ENCODE results near the gene RHOV. TPM values are rescaled to one million over a fixed set of nuclear protein-coding genes. Genes with fewer than 3 reads are reported as not detected.

Gene RHOV
- total RNA-seq, 1 donor from 2014 or later = 9.4 TPM

DNA sequence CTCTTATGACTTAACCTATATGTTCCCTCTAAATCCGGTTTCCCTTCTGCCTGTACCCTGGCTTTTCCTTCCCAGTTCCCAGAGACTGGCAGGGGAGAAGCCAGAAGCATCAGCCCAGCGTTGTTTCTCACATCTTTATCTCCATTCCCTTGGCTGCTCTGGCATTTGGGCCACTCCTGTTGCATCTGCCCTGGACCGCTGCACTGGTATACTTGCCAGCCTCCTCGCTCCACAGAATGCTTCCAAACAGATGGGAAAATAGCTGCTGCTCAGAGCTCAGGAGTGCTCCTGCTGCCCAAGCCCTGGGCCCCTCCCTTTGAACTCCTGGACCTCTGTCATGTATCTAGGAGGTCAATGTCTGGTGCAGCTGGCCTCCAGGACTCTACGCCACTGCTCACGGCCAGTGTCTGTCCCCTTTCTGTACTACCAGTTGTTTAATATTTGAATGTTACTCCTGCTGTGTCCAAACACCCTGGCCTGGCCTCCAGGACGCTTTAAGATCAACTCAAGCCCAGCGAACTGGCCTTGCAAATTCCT is 23.4 kb downstream of the RHOV start:
- FAIRE-seq = no peak
- DNase-seq (ENCODE audit: low spot score in 2 of 2) = no peak

DNA sequence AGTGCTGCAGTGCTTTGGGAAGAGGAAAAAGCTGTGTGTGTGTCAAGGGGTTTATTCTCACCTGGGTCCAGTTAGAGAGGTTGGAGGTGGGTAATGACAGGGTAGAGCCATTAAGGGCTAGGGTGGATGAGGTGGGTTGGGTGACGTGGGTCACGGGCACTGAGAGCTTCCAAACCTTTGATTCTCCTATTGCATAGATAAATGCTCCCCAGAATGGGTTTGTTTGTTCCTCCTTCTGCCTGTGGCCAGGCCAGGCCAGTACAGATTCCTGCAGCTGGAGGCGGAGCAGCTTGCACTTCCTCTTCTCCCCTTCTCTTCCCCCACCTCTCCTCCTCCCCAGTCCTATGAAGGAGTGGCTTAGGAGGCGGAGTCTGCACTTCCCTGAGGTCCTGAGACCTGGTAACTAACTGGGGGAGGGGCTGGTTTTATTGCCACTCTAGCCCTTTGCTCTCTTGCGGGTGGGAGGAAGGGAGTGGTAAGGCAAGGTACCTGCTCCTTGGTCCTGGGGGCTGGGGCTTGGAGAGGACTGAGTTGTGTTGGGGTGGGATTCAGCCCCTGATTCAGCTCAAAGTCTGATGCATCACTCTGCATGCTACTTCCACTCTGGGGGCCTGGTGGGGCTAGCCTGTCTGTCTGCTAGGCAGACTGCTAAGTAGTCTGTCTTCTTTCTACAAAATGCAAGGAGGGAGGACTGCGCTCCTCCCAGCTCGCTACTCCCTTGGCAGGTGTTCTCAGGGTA is 26.6 kb downstream of the RHOV start:
- FAIRE-seq = no peak
- DNase-seq (ENCODE audit: low spot score in 2 of 2) = no peak

DNA sequence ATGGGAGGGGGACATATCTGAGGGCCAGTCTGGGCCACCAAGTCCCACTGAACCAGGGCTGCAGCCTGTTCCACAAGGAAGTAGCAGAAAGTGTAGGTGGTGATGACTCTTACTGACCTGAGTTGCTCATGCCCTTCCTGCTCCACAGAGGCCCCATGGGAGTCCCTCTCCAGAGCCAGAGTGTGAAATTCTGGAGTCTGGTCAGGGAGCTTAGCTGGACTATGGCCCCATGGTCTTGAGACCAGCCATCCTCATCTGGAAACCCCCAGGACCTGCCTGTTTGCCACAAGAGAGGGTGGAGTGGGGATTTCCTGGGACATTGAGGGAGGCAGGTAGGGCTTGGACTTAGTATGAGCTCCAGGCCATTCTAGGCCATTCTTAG is 27.2 kb downstream of the RHOV start:
- DNase-seq (ENCODE audit: low spot score in 2 of 2) (no peak), FAIRE-seq (no peak)

DNA sequence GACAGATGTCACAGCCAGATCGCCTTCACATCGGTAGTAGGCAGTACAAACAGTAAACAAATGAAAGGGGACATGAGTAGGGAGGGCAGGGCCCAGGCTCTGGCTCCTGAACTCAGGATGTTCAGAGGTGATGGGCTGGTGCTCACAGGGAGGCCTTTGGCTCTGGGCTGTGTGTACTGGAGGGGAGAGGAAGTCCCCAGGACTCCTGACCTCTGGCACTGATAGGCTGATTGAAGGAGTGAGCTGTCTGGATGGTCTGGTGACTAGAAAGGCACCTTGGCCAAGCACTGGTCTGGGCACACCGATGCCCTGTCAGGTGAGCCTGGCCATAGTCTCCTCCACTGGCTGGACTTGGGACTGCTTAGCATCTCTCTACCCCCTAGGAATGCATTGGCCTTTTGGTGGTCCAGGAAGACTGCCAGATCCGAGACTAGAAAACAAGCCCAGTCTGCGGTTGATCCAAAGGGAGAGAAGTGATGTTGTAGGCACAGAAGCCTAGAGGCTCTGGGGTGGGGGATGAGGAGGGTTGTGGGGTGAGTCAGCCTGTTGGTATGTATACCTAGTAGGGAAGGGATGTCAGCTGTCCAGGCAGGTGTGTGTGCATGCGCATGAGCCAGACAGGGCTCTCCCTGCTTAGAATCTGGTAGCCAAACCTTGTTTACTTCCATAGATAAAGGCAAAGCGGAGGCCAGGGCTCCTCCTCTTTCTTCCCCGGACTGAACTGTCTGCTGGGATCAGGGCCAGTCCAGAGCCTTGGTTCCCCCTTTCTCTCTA is 28.3 kb downstream of the RHOV start:
- no peak for DNase-seq (ENCODE audit: low spot score in 2 of 2)
- FAIRE-seq = no peak

DNA sequence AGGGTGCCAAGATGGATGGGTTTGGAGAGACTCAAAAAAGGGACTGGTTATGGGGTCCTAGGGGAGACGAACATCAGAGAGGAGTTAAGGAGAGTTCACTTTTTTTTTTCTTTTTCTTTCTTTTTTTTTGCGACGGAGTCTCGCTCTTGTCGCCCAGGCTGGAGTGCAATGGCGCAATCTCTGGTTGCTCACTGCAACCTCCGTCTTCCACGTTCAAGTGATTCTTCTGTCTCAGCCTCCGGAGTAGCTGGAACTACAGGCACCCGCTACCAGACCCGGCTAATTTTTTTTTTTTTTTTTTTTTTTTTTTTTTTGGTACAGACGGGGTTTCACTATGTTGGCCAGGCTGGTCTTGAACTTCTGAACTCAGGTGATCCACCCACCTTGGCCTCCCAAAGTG is 29.0 kb downstream of the RHOV start:
- no peak for FAIRE-seq

DNA sequence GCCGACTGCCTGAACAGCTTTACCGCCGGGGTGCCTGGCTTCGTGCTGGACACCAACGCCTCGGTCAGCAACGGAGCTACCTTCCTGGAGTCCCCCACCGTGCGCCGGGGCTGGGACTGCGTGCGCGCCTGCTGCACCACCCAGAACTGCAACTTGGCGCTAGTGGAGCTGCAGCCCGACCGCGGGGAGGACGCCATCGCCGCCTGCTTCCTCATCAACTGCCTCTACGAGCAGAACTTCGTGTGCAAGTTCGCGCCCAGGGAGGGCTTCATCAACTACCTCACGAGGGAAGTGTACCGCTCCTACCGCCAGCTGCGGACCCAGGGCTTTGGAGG is 29.4 kb downstream of the RHOV start:
- DNase-seq (ENCODE audit: low spot score in 2 of 2) (no peak), FAIRE-seq (no peak)

More for the DNA sequence above, 29.0 kb downstream of the RHOV start:
- DNase-seq (ENCODE audit: low spot score in 2 of 2) = no peak

DNA sequence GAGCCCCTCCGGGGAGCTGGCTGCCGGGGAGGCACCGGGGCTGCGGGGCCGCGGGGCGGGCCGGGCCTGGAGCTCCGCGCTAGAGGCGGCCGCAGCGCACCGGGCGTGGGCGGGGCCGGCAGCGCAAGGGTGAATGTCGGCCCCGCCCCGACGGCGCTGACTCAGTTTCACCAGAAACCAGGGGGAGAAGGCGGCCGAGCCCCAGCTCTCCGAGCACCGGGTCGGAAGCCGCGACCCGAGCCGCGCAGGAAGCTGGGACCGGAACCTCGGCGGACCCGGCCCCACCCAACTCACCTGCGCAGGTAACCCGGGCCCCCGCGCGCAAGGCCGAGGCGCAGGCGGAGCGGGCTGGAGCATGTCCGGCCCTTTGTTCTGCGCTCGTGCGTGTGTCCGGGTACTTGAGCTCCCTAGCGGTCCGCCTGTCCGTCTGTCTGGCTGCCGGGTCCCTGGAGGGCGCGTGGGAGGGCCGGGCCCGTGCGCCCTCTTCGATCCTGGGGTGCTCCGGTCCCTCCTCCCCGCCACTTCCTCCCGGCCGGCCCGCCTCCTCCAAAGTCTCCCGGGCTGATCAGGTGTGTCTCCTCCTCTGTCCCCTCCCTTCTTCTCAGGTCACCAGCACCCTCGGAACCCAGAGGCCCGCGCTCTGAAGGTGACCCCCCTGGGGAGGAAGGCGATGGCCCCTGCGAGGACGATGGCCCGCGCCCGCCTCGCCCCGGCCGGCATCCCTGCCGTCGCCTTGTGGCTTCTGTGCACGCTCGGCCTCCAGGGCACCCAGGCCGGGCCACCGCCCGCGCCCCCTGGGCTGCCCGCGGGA is 29.9 kb downstream of the RHOV start, which contains the start of gene SPINT1:
TSS of gene SPINT1 (plus strand) at position 164 of the 811 bp plus-strand sequence. CDS start at position 671, 507 bp downstream.
- peak in 1 of 2 donors; percentile 43 for DNase-seq (ENCODE audit: low spot score in 2 of 2)

DNA sequence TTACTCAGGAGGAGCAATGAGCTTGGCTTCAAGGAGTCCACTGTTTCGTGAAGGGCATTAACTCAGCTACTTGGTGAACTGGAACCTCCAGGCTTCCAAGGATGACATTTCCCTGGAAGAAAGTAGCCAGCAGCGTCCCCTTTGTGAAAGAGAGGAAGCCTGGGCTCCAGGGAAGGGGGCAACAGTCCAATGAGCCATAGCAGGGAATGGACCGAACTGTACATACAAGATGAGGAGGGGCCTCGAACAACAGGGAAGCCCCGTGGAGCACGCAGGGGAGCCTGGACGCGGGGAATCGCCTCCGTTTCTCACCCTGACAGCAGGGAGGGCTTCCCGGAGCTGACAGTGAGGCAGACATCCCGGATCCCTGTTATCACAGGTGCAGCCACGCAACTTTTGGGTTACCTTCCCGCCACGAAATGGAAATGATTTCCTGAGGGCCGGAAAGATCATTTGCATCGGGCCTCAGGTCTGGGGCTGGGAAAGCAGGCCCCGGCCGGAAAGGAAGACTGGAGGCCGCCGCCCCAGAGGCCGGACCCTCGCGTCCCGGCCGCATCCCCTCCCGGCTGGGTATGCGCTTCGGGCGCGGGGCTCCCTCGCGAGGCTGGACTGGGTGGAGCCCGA is 30.7 kb downstream of the RHOV start:
- DNase-seq (ENCODE audit: low spot score in 2 of 2) (no peak), FAIRE-seq (no peak)

More for the DNA sequence above, 29.9 kb downstream of the RHOV start, which contains the start of gene SPINT1:
- FAIRE-seq = no peak

DNA sequence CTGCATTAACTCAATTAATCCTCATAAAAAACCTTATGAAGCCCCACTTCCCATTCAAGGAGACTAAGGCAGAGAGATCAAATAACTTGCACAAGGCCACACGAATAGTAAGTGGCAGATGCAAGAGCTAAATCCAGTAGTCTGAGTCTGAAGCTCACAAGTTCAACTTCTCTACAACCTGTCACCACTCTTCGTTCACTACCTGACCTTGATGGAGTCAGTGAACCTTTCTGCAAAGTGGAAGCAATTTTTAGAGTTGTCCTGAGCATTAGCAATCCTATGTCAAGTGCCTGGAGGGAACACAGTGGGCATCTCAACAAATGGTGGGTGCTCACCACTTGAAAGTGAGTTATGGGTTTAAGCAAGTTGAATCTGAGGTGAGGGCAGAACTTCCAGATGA is 32.3 kb downstream of the RHOV start:
- no peak for FAIRE-seq
- DNase-seq (ENCODE audit: low spot score in 2 of 2) = no peak

DNA sequence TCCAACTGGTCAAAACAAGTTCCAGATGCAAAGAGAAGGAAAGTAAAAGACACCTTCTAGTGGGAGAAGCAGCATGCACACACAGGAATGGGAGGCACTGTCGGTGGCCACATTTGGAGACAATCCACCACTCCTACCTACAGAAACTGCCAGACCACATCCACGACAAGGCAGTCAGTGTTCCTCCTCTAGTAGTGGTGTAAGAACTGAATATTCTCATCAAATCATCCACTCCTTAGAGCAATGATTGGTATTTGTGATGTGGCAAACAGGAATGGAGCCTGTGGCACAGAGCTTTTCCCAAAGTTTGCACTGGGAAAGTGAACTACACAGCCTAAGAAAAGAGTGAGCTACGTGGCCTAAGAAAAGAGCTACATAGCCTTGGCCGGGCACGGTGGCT is 35.3 kb downstream of the RHOV start:
- DNase-seq (ENCODE audit: low spot score in 2 of 2) (no peak), FAIRE-seq (no peak)

DNA sequence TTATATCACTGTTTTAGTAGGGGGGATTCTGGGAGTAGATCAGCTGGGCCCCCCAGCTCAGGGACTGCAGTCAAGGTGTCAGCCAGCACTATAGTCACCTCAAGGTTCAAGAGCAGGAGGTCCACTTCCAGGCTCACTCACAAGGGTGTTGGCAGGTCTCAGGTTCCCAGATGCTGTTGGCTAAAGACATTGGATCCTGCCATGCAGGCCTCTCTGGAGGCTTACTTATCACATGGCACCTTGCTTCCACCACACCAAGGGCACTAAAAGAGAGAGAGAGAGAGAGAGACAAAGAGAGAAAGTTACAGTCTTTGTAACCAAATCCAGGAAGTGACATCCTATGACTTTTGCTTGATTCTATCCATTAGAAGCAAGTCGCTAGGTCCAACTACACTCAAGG is 38.0 kb downstream of the RHOV start:
- no peak for FAIRE-seq
- no peak for DNase-seq (ENCODE audit: low spot score in 2 of 2)

DNA sequence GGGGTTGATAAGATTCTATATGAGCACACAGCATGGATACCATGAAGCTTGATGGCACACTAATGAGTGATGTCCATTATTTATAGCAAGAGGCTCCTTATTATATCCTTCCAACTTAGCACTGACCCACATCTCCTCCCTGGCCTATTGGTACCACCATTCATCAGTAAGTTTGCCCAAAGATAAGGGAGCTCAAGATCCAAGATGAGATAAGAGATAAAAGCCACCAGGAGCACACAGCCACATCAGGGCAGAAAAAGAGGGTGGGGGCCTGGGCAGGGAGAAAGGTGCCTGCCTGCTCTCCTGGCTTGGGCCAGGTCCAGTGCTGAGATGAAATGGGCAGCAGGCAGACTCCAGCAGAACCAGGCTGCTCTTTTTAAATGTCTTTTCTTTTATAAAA is 41.1 kb downstream of the RHOV start:
- DNase-seq (ENCODE audit: low spot score in 2 of 2) (no peak), FAIRE-seq (no peak)

DNA sequence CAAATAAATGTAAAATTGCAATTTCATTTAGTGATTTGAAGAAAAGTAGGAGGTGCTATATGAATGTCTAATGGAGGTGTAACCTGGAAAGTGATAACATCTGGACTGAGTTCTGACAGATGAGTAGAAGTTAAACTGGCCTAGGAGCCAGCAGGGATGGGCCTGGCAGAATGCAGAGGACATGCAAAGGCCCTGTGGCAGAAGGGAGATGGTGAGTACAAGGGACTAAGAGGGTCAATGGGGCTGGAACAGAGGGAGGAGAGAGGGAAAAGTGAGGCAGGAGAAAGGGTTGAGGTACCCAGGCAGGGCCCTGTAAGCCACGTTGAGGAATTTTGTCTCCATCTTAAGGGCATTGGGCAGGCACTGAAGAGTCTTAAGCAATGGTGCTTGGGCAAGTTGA is 42.2 kb downstream of the RHOV start:
- no peak for DNase-seq (ENCODE audit: low spot score in 2 of 2)
- no peak for FAIRE-seq

DNA sequence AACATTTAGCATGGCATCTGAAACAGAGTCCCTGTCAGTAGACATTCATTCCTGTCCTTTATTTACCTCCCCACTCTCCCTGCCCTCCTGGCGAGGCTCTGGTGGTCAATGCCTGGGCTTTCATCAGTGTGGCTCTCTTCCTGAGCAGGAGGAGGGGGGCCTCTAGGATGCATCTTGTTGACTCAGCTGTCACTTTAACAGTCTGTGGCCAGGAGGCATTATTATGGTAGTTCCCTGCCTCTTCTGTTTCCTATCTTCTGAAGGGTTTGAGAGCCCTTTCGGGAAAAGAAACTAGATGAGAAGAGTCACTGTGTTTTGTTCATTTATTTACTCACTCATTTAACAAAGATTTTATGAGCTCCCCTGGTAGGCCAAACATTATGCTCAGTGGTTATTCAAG is 43.1 kb downstream of the RHOV start:
- FAIRE-seq = no peak
- DNase-seq (ENCODE audit: low spot score in 2 of 2) = no peak

DNA sequence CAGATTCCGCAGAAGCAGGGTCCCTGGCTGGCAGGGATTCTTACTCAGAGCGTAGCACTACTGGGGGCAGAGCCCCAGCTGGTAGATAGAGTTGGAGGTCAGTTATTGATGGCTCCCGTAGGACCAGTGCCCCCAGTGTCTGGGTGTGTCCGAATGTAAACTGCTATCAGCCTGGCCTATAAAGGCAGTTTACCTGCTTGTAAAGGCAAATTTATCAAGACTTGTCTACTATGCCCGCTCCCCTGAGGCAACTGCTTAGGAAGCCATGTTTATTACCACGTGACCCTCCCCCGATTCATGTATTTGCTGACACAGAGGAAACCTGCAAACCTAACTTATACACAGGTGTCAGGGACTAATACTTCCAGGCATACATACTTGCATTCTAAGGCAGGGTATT is 44.9 kb downstream of the RHOV start:
- no peak for FAIRE-seq
- DNase-seq (ENCODE audit: low spot score in 2 of 2) = no peak

DNA sequence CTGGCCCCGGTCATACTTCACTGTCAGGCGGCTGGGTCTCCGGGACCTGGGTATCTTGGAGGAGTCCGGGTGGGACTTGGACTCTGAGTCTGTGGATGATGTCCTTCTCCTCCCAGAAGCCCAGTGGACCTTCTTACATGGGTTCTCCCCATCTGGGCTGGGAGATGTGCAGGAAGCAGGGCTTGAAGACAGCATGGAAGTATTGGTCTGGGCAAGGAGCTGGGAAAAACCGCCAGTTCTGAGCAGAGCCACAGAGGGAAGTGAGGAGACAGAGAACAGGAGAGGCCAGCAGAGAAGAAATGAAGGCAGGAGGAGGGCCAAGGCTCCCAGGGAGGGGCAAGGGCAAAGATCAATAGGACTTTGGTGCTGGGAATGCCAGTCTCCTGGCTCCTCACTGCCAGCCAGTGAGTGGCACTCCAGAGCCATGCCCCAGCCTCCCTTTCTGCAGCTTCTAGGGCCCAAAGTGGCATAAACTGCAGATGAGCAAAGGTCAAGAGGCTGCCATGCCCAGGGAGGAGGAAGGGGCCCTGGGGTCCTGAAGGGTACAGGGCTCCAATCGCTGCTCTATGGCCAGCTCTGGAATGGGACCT is 45.5 kb downstream of the RHOV start, which contains the start of gene PPP1R14D:
TSS of gene PPP1R14D (minus strand) at position 262 of the 590 bp plus-strand sequence. CDS start at position 195, 67 bp downstream.
- DNase-seq (ENCODE audit: low spot score in 2 of 2) (no peak), FAIRE-seq (no peak)

DNA sequence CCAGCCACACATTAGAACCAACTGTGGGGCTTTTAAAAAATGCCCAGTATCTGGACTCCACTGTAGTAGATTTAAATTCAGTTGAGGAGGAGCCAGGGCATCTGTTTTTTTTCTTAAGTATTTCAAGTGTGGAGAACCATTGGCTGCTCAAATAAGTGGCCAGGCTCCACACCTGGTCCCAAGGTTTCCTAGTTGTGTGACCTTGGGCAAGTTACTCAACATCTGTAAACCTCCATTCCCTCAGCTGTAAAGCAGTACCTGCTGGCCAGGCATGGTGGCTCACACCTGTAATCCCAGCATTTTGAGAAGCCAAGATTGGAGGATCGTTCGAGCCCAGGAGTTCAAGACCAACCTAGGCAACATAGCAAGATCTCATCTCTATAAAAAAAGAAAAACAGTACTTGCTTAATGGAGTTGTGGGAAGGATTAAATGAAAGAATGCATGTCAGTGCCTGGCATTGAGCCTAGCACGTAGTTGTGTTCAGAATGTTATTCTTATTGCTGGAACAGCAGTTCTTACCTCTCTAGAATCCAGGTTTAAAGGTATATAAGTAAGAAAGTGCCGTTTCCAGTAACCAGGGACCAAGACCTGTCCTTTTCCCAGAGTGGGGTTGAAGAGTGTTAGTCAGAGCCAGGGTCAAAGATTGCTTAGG is 47.5 kb downstream of the RHOV start:
- DNase-seq (ENCODE audit: low spot score in 2 of 2) = no peak

DNA sequence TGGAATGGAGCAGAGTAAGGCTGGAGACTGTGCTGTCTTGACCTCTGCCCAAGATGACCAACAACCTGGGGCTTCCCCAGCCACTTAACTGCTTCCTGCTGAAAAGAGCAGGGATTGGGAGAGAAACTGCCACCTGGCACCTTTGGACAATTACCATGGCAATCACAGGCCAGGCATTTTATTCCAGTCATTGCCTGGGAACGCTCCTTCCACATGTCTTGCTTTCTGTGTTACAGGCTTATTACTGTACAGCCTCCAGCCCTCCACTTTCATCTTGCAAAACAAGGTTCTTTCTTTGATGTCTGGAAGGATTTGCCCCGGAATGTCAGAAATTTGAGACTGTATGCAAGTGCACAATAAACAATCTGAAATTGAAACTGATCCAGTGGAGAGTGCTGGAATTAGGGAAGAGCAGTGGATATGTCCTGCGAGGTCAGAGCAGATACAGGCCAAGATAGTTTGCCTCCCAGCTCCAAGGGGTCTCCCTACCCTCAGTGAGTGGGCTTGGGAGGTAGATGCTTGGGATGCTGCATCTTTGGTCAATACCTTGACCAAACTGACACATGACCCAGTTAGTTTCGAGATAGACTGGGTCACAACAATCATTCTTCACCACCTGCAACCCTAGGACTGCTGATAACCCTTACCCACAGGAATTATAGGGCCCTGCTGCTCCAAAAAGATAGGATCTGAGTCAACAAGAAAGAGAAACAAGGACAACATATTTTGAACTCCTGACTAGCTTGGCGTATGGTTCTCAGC is 48.2 kb downstream of the RHOV start:
- no peak for FAIRE-seq
- no peak for DNase-seq (ENCODE audit: low spot score in 2 of 2)

More for the DNA sequence above, 47.5 kb downstream of the RHOV start:
- FAIRE-seq = no peak

Data from frontal cortex (tissue), 4 donors.